Gastroesophageal sphincter (tissue), 4 donors: ENCODE measurements around the gene RNF183. TPM values are rescaled to one million over a fixed set of nuclear protein-coding genes. Genes with fewer than 3 reads are reported as not detected.

Experiments
- ATAC-seq: fragments of 150-250 bp; one replicate; pipeline ENCODE4 v1.9.1; 2016; ENCODE audit warnings: mild to moderate bottlenecking, moderate library complexity
- H3K27ac ChIP-seq, 4 donors: fragments of 200-600 bp; sonication (generic) in 3 of 4; 1 replicate in 3 of 4; 2 replicates in 1 of 4; pipeline ENCODE4 v1.5.1; 2016 to 2019
- H3K27me3 ChIP-seq: fragments of 200-600 bp; sonication (generic); one replicate; pipeline ENCODE4 v1.5.1; 2019
- H3K36me3 ChIP-seq, 2 donors: fragments of 200-600 bp; sonication (generic); one replicate each; pipeline ENCODE4 v1.5.1; 2019; ENCODE audit warnings: control low read depth in 1 of 2
- H3K4me1 ChIP-seq, 3 donors: fragments of 200-600 bp; sonication (generic); 1 replicate in 2 of 3; 2 replicates in 1 of 3; pipeline ENCODE4 v1.5.1; 2016 to 2019; ENCODE audit warnings: control low read depth in 2 of 3
- H3K4me3 ChIP-seq, 2 donors: fragments of 200-600 bp; sonication (generic); one replicate each; pipeline ENCODE4 v1.5.1; 2019; ENCODE audit warnings: mild to moderate bottlenecking in 1 of 2, moderate library complexity in 1 of 2
- H3K9me3 ChIP-seq, 3 donors: fragments of 200-600 bp; sonication (generic); one replicate each; pipeline ENCODE4 v1.5.1; 2017 to 2019; ENCODE audit warnings: control low read depth in 2 of 3
- EP300 ChIP-seq: sonication (generic); formaldehyde crosslinking; IDR thresholded peaks from one replicate; pipeline ENCODE4 v1.6.1; 2017; ENCODE audit warnings: antibody characterized with exemption, mild to moderate bottlenecking
- POLR2A ChIP-seq, 2 donors: fragments of 450-650 bp; IDR thresholded peaks; one replicate each; pipeline ENCODE4 v1.6.1; 2017; ENCODE audit warnings: antibody characterized with exemption in 2 of 2, mild to moderate bottlenecking in 2 of 2, moderate library complexity in 1 of 2
- POLR2AphosphoS5 ChIP-seq: sonication (generic); formaldehyde crosslinking; IDR thresholded peaks from one replicate; pipeline ENCODE4 v1.6.1; 2017; ENCODE audit warnings: antibody characterized with exemption
- WGBS, 2 donors: methylation state at CpG; one replicate each; pipeline ENCODE4 v1.1.5; 2018; ENCODE audit warnings: low coverage in 1 of 2; 5-methylcytosine and 5-hydroxymethylcytosine counted together
- total RNA-seq, 4 donors: library from RNA; depleted of rRNA; stranded (reverse); fragments of >200 nt; gene quantifications; one replicate each; pipeline ENCODE4 v1.1.0, GENCODE V29; 2016
- TF ChIP-seq, protein P1 (sequence below), 4 experiments: fragments of 200-600 bp in 2 of 4; fragments of 450-650 bp in 2 of 4; sonication (generic) in 1 of 4; IDR thresholded peaks; one replicate each; pipeline ENCODE4 v1.5.1; 2017 to 2019; ENCODE audit warnings: antibody characterized with exemption in 4 of 4, mild to moderate bottlenecking in 2 of 4, moderate library complexity in 2 of 4

RNF183 gene
- total RNA-seq, 4 donors from 2014 or later: 0.37 TPM; not detected in 3

DNA sequence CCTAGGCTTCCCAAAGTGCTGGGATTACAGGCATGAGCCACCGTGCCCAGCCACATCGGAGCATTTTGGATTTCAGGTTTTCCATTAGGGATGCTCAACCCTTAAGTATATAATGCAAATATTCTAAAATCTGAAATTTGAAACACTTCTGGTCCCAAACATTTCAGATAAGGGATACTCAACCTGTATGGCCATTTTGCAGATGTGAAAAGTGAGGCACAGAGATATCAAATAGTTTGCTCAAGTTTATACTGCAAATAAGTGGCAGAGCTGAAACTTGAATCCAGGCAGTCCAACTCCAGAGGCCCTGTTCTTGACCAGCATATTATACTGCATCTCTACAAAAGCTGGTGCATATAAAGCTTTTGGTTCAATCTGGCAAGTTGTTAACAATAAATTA, 34.5 kb upstream of the RNF183 start:
- ATAC-seq: no peak
- Histone ChIP-seq H3K36me3 (peaks cover 0 to 6% of the 10 kb centered on the region in 2 donors), H3K4me1 (peaks cover 0 to 23% (median 6%) of the 10 kb centered on the region in 3 donors), H3K9me3 (no peaks in the 10 kb centered on the region), H3K27ac (no peak overlapping the region), H3K4me3 (no peak overlapping the region), H3K27me3 (no peaks in the 10 kb centered on the region)
- WGBS, 2 donors: 100% methylated on average over 1 of the region's 2 CpGs; no CpG with 5 or more reads in 1 of the 2 donors
- TF ChIP-seq EP300 (no peak), POLR2A (IDR thresholded peaks at IDR 0.05) (no peak), POLR2AphosphoS5 (no peak)
- TF ChIP-seq, protein P1, sequence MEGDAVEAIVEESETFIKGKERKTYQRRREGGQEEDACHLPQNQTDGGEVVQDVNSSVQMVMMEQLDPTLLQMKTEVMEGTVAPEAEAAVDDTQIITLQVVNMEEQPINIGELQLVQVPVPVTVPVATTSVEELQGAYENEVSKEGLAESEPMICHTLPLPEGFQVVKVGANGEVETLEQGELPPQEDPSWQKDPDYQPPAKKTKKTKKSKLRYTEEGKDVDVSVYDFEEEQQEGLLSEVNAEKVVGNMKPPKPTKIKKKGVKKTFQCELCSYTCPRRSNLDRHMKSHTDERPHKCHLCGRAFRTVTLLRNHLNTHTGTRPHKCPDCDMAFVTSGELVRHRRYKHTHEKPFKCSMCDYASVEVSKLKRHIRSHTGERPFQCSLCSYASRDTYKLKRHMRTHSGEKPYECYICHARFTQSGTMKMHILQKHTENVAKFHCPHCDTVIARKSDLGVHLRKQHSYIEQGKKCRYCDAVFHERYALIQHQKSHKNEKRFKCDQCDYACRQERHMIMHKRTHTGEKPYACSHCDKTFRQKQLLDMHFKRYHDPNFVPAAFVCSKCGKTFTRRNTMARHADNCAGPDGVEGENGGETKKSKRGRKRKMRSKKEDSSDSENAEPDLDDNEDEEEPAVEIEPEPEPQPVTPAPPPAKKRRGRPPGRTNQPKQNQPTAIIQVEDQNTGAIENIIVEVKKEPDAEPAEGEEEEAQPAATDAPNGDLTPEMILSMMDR (IDR thresholded peaks at IDR 0.05): no peak

DNA sequence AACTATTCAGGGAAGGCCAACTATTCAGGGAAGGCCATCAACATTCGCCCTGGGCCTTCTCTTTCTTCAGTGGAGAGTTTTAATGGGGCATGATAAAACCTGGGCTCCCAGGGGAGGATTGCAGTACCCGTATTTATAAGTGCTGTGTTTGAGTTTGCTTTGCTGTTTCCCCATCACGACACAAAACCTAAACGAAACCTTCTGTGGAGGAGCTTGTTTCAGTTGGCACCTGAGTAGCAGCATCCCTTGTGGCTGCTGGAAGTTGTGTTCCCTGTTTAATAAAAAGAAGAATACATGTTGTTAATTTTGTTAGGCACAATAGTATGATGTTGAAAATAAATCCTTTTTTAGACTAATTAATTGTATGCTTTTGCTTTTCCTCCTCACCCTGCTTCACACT, 28.6 kb upstream of the RNF183 start:
- Histone ChIP-seq H3K36me3 (peaks cover 0 to 48% of the 10 kb centered on the region in 2 donors), H3K9me3 (no peaks in the 10 kb centered on the region), H3K4me3 (no peak overlapping the region), H3K27ac (no peak overlapping the region), H3K4me1 (no peaks in the 10 kb centered on the region), H3K27me3 (no peaks in the 10 kb centered on the region)
- no peak for ATAC-seq
- whole genome bisulfite sequencing, 2 donors: 37 to 60% methylated on average over 2 to 4 of the region's 4 CpGs
- TF ChIP-seq POLR2A (IDR thresholded peaks at IDR 0.05) (no peak), EP300 (no peak), POLR2AphosphoS5 (no peak)
- TF ChIP-seq, protein P1 (IDR thresholded peaks at IDR 0.05): no peak

DNA sequence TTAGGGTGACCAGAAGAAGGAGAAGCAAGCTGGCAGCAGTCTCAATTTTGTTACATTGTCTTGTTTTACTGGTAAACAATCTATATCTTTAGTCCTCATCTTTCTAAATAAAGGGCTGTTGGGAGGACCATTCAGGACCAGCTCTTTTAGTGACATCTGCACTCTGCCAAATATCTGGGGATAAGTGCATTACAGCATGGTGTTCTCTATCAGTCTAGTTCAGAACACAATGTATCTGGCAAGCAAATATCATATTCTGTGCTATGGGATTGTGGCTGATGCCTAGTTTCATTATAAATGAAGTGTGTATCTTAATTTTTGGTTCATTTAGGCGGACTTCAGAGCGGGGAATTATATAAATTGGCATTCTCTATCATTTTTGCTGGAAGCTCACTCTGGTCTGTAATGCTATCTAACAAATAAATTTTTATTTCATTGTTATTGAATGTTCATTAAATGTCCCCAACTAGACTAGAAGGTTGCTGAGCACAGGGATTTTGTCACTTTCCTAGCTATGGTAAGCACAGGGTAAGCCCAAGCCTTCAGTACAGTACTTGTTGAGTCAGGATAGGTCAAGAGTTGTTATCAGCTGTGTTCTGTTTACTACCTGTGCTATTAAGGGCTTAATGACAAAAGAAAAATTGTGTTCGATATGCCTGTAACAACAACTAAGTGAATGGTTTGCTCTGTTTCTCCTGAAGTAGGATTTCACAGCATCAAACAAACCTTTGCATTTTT, 25.0 kb upstream of the RNF183 start:
- TF ChIP-seq, protein P1 (IDR thresholded peaks at IDR 0.05): no peak
- no peak for TF ChIP-seq POLR2AphosphoS5
- TF ChIP-seq EP300: no peak
- no peak for TF ChIP-seq POLR2A (IDR thresholded peaks at IDR 0.05)
- 86 to 91% methylated on average over 1 to 3 of the region's 3 CpGs for WGBS, 2 donors
- no peaks in the 10 kb centered on the region for H3K27me3 ChIP-seq
- ATAC-seq: no peak
- H3K4me3 ChIP-seq: no peak overlapping the region
- H3K9me3 ChIP-seq: no peaks in the 10 kb centered on the region
- H3K36me3 ChIP-seq: peaks cover 0 to 42% of the 10 kb centered on the region in 2 donors
- H3K27ac ChIP-seq: no peak overlapping the region
- no peaks in the 10 kb centered on the region for H3K4me1 ChIP-seq

- 89 to 96% methylated on average over 3 to 4 of the region's 4 CpGs for WGBS, 2 donors
- no peak for ATAC-seq
- Histone ChIP-seq H3K27me3 (no peaks in the 10 kb centered on the region), H3K27ac (no peak overlapping the region), H3K9me3 (no peaks in the 10 kb centered on the region), H3K4me1 (no peaks in the 10 kb centered on the region), H3K4me3 (no peak overlapping the region), H3K36me3 (peaks cover 0 to 47% of the 10 kb centered on the region in 2 donors)
- no peak for TF ChIP-seq POLR2A (IDR thresholded peaks at IDR 0.05)
- TF ChIP-seq POLR2AphosphoS5: no peak
- TF ChIP-seq, protein P1 (IDR thresholded peaks at IDR 0.05): no peak
- TF ChIP-seq EP300: no peak
These were observed 23.1 kb upstream of the RNF183 start for GRCh38 chr9:113326230-113326629.

GRCh38 chr9:113322671-113323070, 19.5 kb upstream of the RNF183 start:
- Histone ChIP-seq H3K4me3 (no peak overlapping the region), H3K36me3 (peaks cover 0 to 56% of the 10 kb centered on the region in 2 donors), H3K27me3 (no peaks in the 10 kb centered on the region), H3K4me1 (no peaks in the 10 kb centered on the region), H3K9me3 (no peaks in the 10 kb centered on the region), H3K27ac (no peak overlapping the region)
- ATAC-seq: no peak
- WGBS, 2 donors: 64 to 80% methylated on average over 1 to 4 of the region's 6 CpGs
- TF ChIP-seq POLR2AphosphoS5 (no peak), POLR2A (IDR thresholded peaks at IDR 0.05) (no peak), EP300 (no peak)
- TF ChIP-seq, protein P1 (IDR thresholded peaks at IDR 0.05): no peak
